Keratinocyte (primary cell): ENCODE results near the gene NGEF.

ENCODE experiments used
- CTCF ChIP-seq, 3 experiments: IDR thresholded peaks in 1 of 3; conservative IDR thresholded peaks in 1 of 3; optimal IDR thresholded peaks in 1 of 3; 2 replicates in 2 of 3; 3 replicates in 1 of 3; pipeline versions ENCODE3 to v1.5.1; 2011; ENCODE audit warnings: low read length in 3 of 3, mild to moderate bottlenecking in 3 of 3, moderate library complexity in 2 of 3, control low read depth in 1 of 3, inconsistent platforms in 1 of 3; ENCODE audit not compliant: insufficient read depth in 2 of 3; ENCODE audit errors: extremely low read depth in 1 of 3
- EZH2 ChIP-seq: IDR thresholded peaks from one replicate; pipeline ENCODE4 v1.6.1; 2012; ENCODE audit warnings: inconsistent platforms, mild to moderate bottlenecking, low read length, moderate library complexity

GRCh38 chr2:232942831-232943230 lies 70.2 kb downstream of the NGEF start:
- no peak for TF ChIP-seq CTCF (optimal IDR thresholded peaks at IDR 0.05 in 1 of 3, IDR thresholded peaks at IDR 0.05 in 1 of 3, conservative IDR thresholded peaks at IDR 0.05 in 1 of 3; ENCODE audit: extremely low read depth in 1 of 3, insufficient read depth in 2 of 3, low read length in 3 of 3)
- no peak for TF ChIP-seq EZH2
